HG03378 (cell line): ENCODE measurements around the gene IFNL2.
"Not testable (repeated sequence)": the region's sequence is repeated elsewhere in the genome, so short reads cannot be mapped to it uniquely, and the experiment has no call there.

Source experiments
- ATAC-seq: cut with Tn5 transposase; IDR thresholded peaks from one replicate; pipeline ENCODE4 v1.9.1; 2021; ENCODE audit warnings: mild to moderate bottlenecking, moderate library complexity; ENCODE audit not compliant: unreplicated experiment

Gene IFNL2

GRCh38 chr19:39268085-39268484 lies at the start of gene IFNL2:
IFNL2 (plus strand) TSS chr19:39268396; CDS start chr19:39268569, 173 bp downstream.
- not testable (repeated sequence) for ATAC-seq

DNA sequence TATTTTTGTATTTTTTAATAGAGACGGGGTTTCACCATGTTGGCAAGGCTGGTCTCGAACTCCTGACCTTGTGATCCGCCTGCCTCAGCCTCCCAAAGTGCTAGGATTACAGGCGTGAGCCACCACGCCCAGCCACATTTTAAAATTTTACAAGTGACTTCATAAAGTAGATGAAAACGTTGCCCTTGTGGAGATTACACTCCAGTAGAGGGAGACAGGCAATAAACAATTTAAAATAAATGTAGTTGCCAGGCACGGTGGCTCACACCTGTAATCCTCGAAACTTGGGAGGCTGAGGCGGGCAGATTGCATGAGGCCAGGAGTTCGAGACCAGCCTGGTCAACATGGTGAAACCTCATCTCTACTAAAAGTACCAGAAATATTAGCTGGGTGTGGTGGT lies 49.1 kb upstream of the IFNL2 start:
- ATAC-seq: not testable (repeated sequence)

DNA sequence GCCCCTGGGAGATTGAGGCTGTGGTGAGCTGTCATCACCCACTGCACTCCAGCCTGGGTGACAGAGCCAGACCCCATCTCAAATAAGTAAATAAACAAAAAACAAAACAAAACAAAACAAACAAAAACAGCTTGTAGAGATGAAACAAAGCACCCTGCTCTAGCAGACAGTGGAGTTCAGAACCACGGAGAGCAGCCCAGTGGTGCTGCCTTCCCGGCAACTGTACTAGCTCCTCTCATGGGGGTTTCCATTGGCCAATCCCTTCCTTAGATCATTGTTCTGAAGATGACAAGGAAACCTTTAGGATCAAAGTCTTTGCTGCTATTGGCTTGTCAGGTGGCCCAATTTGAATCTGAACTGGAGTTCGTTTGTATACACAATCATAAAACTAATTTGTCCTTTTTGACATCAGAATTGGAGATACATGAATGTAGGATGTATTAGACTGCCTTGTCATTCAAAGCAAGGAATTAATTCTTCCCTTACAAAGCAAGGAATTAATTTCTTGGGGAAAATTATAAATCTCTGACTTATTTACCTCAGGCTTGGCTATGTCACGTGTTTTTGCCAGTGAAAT lies 44.4 kb upstream of the IFNL2 start:
- no peak for ATAC-seq

GRCh38 chr19:39224910-39225309 lies 43.3 kb upstream of the IFNL2 start:
- ATAC-seq: no peak

GRCh38 chr19:39230096-39230764 lies 38.0 kb upstream of the IFNL2 start:
- no peak for ATAC-seq

DNA sequence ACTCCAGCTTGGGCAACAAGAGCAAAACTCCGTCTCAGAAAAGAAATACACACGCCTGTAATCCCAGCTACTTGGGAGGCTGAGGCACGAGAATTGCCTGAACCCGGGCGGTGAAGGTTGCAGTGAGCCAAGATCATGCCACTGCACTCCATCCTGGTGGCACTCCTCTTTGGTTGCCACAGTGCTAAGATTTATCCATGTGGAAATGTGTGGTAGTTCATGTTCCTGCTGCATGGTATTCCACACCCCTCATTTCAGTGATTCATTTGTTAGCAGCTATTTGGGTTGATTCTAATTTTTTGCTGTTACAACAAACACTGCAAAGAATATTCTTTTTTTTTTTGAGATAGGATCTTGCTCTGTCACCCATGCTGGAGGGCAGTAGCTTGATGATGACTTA lies 35.5 kb upstream of the IFNL2 start:
- ATAC-seq: no peak

DNA sequence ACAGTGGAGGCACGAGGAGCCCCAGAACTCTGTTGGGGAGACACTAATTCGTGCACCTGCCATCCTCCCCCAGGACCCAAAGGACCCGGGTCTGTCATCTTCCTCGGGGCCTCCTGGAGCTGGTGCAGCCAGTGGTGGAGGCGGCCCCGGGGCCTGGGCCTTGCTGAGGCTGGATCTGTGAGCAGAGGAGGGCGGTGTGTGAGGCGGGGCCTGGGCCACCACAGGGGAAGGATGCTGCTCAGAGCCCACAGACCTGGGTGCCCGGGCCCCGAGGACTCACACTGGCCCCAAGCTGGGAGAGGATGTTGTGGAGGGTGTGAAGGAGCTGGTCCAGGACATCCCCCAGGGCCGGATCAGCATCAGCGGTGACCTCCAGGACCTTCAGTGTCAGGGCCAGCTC lies 31.7 kb upstream of the IFNL2 start:
- ATAC-seq: no peak

GRCh38 chr19:39237200-39238184 lies 30.7 kb upstream of the IFNL2 start:
- ATAC-seq: no peak

GRCh38 chr19:39238209-39238608 lies 30.0 kb upstream of the IFNL2 start:
- no peak for ATAC-seq

DNA sequence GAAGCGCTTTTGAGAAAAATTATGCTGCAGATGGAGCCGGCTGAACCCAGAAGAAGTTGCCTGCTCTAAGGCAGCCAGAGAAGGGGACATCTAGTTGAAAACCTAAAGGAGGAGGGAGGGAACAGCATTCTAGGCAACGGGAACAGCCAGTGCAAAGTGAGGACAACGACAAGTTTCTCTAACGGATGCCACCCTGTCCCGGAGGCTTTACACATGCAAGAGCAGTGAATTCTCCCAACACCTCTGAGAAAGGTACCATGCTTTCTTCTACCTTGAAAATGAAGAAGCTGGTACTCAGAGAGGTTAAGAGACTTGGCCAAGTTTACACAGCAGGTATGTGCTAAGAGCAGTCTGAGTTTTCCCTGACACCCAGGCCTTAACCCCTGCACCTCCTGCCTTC lies 29.3 kb upstream of the IFNL2 start:
- no peak for ATAC-seq

- no peak for ATAC-seq
These were observed 27.8 kb upstream of the IFNL2 start for GRCh38 chr19:39240421-39240820.

DNA sequence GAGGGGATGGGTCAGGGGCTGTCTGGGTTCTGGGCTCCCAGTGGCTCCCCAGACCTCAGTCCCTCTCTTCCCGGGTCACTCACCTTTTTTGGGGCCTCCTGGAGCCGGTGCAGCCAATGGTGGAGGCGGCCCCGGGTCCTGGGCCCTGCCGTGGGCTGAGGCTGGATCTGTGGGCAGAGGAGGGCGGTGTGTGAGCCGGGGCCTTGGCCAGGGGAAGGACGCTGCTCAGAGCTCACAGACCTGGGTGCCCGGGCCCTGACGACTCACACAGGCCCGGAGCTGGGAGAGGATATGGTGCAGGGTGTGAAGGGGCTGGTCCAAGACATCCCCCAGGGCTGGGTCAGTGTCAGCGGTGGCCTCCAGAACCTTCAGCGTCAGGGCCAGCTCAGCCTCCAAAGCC lies 24.5 kb upstream of the IFNL2 start:
- ATAC-seq: not testable (repeated sequence)

DNA sequence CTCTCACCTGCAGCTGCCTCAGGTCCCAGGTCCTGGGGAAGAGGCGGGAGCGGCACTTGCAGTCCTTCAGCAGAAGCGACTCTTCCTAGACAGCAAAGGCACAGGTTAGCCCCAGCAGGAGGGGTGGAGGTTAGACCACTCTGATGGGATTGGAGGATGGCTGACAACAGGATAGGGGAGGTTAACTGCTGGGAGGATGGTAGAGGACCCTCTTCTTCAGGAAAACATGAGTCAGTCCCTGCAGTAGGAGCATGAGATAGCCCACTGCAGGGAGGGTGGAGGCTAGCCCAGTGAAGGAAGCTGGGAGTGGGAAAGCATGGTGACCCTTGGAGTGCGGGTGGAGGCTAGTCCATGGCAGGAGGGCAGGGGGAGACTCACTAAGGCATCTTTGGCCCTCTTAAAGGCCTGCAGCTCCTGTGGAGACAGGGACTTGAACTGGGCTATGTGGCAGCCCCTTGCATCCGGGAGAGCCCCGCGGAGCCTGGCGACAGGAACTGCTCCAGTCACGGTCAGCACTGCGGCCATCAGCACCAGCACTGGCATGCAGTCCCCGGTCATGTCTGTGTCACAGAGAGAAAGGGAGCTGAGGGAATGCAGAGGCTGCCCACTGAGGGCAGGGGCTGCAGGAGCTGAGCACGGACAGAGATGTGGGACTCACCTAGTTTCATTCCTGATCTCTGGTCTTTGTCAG lies 23.6 kb upstream of the IFNL2 start, which contains the start of gene IFNL3:
Gene IFNL3, minus strand, starts transcription at position 597 of the 691 bp plus-strand sequence. Its CDS starts 39 bp downstream, at position 558.
- ATAC-seq: not testable (repeated sequence)

DNA sequence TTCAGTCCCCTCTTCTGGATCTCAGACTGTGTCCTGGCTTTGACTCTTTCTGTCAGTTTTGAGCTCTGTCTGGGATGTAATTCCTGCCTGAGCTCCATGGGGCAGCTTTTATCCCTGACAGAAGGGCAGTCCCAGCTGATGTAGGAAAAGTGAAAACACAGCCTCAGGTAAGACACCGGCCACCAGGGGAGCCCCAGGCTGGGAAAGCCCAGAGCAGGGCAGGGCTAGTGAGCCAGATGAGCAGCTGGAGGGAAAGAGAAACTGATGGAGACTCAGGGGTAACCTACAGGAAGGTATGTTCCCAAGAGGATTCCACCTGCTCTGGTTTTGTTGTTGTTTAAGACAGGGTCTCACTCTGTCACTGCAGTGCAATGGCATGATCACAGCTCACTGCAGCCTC lies 23.0 kb upstream of the IFNL2 start:
- ATAC-seq: not testable (repeated sequence)

- no peak for ATAC-seq
These were observed 21.1 kb upstream of the IFNL2 start for GRCh38 chr19:39246951-39247669.

DNA sequence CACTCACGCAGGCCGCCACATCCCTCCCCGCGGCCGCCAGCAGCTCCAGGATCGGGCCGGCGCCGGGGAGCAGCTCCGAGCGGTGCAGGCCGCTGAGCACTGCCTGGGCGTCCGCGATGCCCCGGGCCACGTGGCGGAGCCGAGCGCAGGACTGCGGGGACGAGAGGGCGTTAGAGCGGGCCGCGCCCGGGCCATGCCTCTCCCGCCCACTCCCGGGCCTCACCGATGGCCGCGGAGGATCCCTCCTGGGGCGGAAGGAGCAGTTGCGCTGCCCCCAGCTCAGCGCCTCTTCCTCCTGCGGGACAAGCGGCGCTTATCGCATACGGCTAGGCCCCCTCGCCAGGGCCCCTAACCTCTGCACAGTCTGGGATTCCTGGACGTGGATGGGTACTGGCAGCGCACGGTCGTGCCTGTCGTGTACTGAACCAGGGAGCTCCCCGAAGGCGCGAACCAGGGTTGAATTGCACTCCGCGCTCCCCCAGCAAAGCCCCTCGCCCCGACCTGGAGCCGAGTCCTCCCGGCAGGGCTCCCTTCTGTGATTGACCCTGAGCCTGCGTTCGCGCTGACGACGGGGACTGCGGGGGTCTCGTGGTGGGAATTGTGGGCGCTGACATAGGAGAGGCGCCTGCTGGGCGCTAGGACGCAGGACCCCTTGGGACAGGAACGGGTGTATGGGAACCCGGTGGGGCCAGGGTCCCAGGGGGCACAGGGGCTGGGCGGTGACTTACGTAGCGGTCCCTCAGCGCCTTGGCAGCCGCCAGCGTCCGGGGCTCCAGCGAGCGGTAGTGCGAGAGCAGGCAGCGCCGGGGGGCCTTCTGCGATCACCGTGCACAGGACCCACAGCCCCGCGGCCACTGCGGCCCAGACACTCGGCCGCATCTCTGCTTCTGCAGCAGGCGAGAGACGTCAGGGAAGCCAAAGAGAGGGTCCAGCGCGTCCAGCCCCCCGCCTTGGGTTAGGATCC lies 20.2 kb upstream of the IFNL2 start:
- no peak for ATAC-seq

- no peak for ATAC-seq
These were observed 19.4 kb upstream of the IFNL2 start, which contains the start of gene IFNL4 for GRCh38 chr19:39248806-39249205. IFNL4 (minus strand) TSS chr19:39248856.

DNA sequence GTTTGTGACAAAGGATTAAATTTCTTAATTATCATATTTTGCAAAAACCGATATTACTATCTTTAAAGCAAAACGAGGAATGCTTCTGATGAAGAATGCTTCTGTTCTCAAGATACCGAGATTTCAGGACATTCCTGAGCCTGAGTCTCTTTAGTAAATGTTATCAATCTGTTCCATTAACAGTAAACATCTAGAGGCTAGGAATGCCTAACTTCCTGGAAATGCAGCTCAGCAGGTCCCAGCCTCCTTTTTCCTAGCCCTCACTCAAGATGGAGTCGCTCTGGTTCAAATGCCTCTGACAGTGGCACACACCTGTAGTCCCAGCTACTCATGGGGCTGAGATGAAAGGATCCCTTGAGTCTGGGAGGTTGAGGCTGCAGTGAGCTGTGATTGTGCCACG lies 17.1 kb upstream of the IFNL2 start:
- ATAC-seq: no peak

DNA sequence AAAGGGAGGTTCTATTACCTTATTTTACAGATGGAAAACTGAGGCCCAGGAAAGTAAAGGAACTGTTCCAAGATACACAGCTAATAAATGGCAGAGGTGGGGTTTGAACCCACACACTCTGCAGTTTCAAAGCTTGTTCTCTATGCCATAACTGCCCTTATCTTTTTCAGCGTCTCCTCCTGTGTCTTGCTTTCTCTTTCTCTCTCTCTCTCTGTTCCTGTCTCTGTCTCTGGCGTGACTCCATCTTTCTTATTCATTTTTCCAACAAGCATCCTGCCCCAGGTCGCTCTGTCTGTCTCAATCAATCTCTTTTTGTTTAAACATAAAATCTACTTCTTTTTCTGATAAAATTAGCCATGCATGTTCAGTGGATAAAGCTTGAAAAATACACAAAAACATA lies 16.4 kb upstream of the IFNL2 start:
- no peak for ATAC-seq
